ENCODE measurements around the gene SELPLG. TPM values are rescaled to one million over a fixed set of nuclear protein-coding genes. Genes with fewer than 3 reads are reported as not detected.

Gene SELPLG
- total and polyA plus RNA-seq, 2 donors (not counting 1 experiment from before 2014, with no cell fraction given): 6.1 to 8.0 TPM

DNA sequence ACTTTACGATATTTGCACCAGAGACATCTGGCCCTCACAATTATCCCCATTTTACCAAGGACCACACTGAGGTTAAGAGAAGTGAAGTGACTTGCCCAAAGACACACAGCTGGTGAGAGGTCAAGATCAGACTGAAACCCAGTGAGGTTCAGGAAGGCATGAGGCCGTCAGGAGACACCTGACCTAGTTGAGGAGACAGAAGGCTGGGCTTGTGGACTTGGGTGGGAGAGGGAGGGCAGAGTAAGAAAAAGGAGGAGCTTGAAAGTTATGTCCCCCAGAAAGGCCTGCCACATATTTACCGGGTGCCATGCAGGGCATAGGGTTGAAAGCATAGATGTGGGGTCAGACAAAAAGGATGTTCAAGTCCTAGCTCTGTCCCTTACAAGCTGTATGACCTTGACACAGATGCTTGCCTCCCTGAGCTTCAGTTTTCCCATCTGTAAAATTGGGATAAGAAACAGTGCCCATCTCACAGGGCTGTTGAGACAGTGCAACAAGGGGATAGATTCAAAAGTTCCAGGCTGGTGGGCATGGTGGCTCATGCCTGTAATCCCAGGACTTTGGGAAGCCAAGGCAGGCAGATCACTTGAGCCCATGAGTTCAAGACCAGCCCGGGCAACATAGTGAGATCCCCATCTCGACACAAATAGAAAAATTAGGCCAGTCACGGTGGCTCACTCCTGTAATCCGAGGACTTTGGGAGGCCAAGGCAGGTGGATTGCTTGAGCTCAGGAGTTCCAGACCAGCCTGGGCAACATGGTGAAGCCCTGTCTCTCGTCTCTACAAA, 6.4 kb downstream of the SELPLG start:
- Mint-ChIP-seq H3K4me1 (peaks cover 62% of the 10 kb centered on the region), H3K9me3 (ENCODE audit: insufficient read depth) (no peaks in the 10 kb centered on the region), H3K27ac (peak overlapping the region; percentile 70), H3K27me3 (no peaks in the 10 kb centered on the region), H3K4me3 (no peak overlapping the region)
- Histone ChIP-seq H3K9ac (ENCODE audit: low read length) (no peak overlapping the region), H3K36me3 (replicated peaks in 1 of 2; ENCODE audit: control extremely low read depth in 1 of 2, control insufficient read depth in 1 of 2, extremely low read depth in 1 of 2, insufficient read depth in 2 of 2, low read length in 1 of 2) (peaks cover 0 to 11% of the 10 kb centered on the region in 2 experiments), H2AFZ (ENCODE audit: insufficient read depth, low read depth, low read length, poor library complexity, severe bottlenecking) (no peak overlapping the region), H3K9me3 (ENCODE audit: control extremely low read depth in 1 of 3, control insufficient read depth in 2 of 3, insufficient read depth in 1 of 3, low read length in 2 of 3) (peaks cover 0 to 22% (median 4%) of the 10 kb centered on the region in 3 donors), H3K27me3 (replicated peaks in 1 of 4; ENCODE audit: control extremely low read depth in 1 of 4, control insufficient read depth in 3 of 4, insufficient read depth in 4 of 4, low read length in 3 of 4) (no peaks in the 10 kb centered on the region), H3K4me3 (ENCODE audit: control extremely low read depth in 1 of 5, extremely low read depth in 1 of 5, insufficient read depth in 1 of 5, low read depth in 2 of 5, low read length in 4 of 5) (no peak overlapping the region), H3K4me1 (ENCODE audit: control insufficient read depth in 2 of 2, insufficient read depth in 2 of 2, low read length in 2 of 2) (peaks cover 48 to 64% of the 10 kb centered on the region in 2 donors), H3K27ac (ENCODE audit: low read length in 2 of 2) (no peak overlapping the region), H4K20me1 (ENCODE audit: control insufficient read depth, insufficient read depth, low read length, poor library complexity, severe bottlenecking) (no peaks in the 10 kb centered on the region), H3K79me2 (ENCODE audit: control insufficient read depth, insufficient read depth, low read length) (peaks cover 27% of the 10 kb centered on the region), H3K4me2 (replicated peaks; ENCODE audit: low read depth, low read length, poor library complexity, severe bottlenecking) (no peak overlapping the region)
- 94% methylated on average over 6 of the region's 8 CpGs for WGBS (ENCODE audit: insufficient coverage)
- CTCF ChIA-PET: interaction anchor here (0.6 to 17.3 kb wide), 5 partner anchors 10 to 113 kb away, joined by 3 to 431 read pairs (median 3); partner anchors contain the start of gene ISCU
- POLR2A ChIA-PET: interaction anchor here (0.7 kb wide), 1 partner anchor 8 kb away, joined by 3 read pairs; no protein-coding TSS in a partner anchor
- intact Hi-C loops (cut with micrococcal nuclease): no loop called here
- no peak for ATAC-seq (ENCODE audit: low read depth)
- TF ChIP-seq, protein P1, sequence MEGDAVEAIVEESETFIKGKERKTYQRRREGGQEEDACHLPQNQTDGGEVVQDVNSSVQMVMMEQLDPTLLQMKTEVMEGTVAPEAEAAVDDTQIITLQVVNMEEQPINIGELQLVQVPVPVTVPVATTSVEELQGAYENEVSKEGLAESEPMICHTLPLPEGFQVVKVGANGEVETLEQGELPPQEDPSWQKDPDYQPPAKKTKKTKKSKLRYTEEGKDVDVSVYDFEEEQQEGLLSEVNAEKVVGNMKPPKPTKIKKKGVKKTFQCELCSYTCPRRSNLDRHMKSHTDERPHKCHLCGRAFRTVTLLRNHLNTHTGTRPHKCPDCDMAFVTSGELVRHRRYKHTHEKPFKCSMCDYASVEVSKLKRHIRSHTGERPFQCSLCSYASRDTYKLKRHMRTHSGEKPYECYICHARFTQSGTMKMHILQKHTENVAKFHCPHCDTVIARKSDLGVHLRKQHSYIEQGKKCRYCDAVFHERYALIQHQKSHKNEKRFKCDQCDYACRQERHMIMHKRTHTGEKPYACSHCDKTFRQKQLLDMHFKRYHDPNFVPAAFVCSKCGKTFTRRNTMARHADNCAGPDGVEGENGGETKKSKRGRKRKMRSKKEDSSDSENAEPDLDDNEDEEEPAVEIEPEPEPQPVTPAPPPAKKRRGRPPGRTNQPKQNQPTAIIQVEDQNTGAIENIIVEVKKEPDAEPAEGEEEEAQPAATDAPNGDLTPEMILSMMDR (IDR thresholded peaks at IDR 0.05): no peak
- no peak for TF ChIP-seq EZH2 (IDR thresholded peaks at IDR 0.05; ENCODE audit: borderline replicate concordance, insufficient read depth, low read depth, low read length, poor library complexity, severe bottlenecking)
- DNase-seq: no peak

DNA sequence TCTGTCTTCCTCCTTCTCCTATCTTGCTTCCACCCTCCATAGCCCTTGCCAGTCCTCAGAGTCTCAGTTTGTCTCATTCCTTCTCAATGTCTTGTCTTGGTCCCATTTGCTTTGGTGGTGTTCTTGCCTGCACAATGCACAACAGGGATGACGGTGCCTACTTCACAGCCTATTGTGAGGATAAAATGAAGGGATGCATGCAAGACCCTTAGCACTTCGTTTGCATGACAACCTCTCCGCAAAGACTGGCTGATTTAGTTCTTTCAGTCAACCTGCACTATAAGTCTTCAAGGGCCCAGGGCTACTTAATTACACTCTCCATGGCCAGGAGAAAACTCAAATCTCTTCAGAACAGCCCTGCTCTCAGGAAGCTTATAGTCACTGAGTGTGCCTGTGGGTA, 8.5 kb downstream of the SELPLG start:
- Histone ChIP-seq H3K4me1 (ENCODE audit: control insufficient read depth in 2 of 2, insufficient read depth in 2 of 2, low read length in 2 of 2) (peaks cover 33 to 50% of the 10 kb centered on the region in 2 donors), H2AFZ (ENCODE audit: insufficient read depth, low read depth, low read length, poor library complexity, severe bottlenecking) (no peak overlapping the region), H3K9me3 (ENCODE audit: control extremely low read depth in 1 of 3, control insufficient read depth in 2 of 3, insufficient read depth in 1 of 3, low read length in 2 of 3) (peaks cover 0 to 15% (median 0%) of the 10 kb centered on the region in 3 donors), H4K20me1 (ENCODE audit: control insufficient read depth, insufficient read depth, low read length, poor library complexity, severe bottlenecking) (no peaks in the 10 kb centered on the region), H3K4me3 (ENCODE audit: control extremely low read depth in 1 of 5, extremely low read depth in 1 of 5, insufficient read depth in 1 of 5, low read depth in 2 of 5, low read length in 4 of 5) (no peak overlapping the region), H3K9ac (ENCODE audit: low read length) (no peak overlapping the region), H3K4me2 (replicated peaks; ENCODE audit: low read depth, low read length, poor library complexity, severe bottlenecking) (no peak overlapping the region), H3K27ac (ENCODE audit: low read length in 2 of 2) (no peak overlapping the region), H3K36me3 (replicated peaks in 1 of 2; ENCODE audit: control extremely low read depth in 1 of 2, control insufficient read depth in 1 of 2, extremely low read depth in 1 of 2, insufficient read depth in 2 of 2, low read length in 1 of 2) (peaks cover 0 to 11% of the 10 kb centered on the region in 2 experiments), H3K27me3 (replicated peaks in 1 of 4; ENCODE audit: control extremely low read depth in 1 of 4, control insufficient read depth in 3 of 4, insufficient read depth in 4 of 4, low read length in 3 of 4) (no peaks in the 10 kb centered on the region), H3K79me2 (ENCODE audit: control insufficient read depth, insufficient read depth, low read length) (peaks cover 32% of the 10 kb centered on the region)
- TF ChIP-seq, protein P1 (IDR thresholded peaks at IDR 0.05): no peak
- TF ChIP-seq EZH2 (IDR thresholded peaks at IDR 0.05; ENCODE audit: borderline replicate concordance, insufficient read depth, low read depth, low read length, poor library complexity, severe bottlenecking): no peak
- no peaks in the 10 kb centered on the region for H3K27me3 Mint-ChIP-seq
- CTCF ChIA-PET: no interaction called here
- 100% methylated on average over 1 of the region's 3 CpGs for WGBS (ENCODE audit: insufficient coverage)
- intact Hi-C loops (cut with micrococcal nuclease): no loop called here
- H3K27ac Mint-ChIP-seq: no peak overlapping the region
- H3K4me3 Mint-ChIP-seq: no peak overlapping the region
- ATAC-seq (ENCODE audit: low read depth): no peak
- POLR2A ChIA-PET: no interaction called here
- H3K9me3 Mint-ChIP-seq (ENCODE audit: insufficient read depth): no peaks in the 10 kb centered on the region
- H3K4me1 Mint-ChIP-seq: peaks cover 54% of the 10 kb centered on the region
- DNase-seq: no peak
